HK-2 (cell line): Measurements from ENCODE around the gene LINGO3.

Source experiments
- DNase-seq: peaks from one replicate; pipeline ENCODE4 v3.0.0-alpha.2; 2018; ENCODE audit not compliant: unreplicated experiment

Gene LINGO3

DNA sequence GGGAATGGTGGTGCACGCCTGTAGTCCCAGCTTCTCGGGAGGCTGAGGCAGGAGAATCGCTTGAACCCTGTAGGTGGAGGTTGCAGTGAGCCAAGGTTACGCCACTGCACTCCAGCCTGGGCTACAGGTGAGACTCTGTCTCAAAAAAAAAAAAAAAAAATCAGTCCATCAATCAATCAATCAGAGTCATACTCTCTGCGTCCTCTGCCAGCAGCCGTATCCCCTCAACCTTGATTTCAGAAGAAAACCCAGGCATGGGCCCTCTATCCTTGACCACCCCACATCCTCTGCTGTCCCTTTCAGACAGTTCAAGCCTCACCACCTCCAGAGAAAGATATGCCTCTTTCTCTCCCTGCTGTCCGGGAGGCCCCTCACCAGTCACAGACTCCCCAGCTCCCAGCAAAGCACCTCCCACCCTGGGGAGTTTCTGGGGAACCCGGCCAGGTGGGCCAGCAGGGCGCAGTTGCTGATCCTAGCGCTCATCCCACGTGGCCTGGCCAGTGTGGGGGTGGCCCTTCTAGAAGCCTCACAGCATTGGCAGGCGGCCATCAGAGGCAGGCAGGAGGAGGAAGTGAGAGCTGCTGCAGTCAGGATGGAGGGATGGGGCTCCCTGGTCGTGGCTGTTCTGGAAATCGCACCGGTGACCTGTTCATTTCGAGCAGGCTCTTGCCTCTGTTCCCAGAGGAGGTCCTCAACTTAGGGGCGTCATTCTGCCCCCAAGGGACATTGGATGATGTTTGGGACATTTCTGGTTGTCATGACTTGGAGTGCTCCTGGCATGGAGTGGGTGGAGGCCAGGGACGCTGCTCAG lies 41.6 kb downstream of the LINGO3 start:
- no peak for DNase-seq

DNA sequence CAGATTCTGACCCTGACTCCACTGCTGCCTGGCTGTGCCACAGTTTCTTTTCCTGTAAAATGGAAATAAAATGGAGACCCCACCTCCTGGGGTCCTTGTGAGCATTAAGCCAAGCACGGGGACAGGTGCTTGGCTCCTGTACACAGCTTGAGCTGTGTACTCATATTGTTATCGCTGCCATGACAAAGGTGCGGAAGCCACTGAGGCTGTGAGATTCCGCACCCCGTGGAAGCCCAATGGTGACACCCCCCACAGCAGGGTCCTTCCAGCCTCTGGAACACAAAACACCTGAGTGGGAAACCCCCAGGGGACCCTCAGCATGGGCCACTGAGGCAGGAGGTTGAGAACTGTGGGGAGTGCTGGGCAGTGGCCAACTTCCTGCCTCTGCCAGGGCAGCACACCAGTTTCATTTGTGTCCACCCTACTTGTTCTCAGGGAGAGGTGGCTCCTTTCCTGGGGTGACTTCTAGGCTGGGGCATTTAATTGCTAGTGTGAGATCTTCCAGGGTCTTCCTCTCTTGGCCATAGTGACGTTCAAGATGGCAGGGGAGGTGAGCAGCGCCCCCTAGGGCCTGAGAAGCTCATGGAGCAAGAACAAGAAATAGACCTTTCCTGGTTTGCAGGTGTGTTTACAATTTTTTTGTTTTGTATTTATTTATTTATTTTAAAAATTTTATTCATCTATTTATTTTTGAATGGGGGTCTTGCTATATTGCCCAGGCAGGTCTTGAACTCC lies 46.3 kb downstream of the LINGO3 start:
- no peak for DNase-seq

DNA sequence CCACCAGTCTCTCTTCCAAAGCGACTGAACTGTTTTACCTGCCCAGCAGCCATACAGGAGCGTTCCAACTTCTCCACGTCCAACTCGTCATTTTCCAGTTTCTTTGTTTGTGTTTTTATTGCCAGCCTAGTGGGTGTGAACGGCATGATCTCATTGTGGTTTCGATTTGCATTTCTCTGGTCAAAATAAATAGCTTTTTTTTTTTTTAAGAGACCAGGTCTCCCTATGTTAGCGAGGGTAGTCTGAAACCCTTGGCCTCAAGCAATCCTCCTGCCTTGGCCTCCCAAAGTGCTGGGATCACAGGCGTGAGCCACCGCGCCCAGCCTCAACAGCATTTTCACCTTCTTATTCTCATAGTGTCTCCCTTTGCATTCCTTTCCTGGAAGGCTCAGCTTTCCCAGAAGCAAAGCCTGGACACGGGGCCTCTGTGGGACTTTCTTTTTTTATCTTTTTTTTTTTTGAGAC lies 47.6 kb downstream of the LINGO3 start:
- DNase-seq = no peak

DNA sequence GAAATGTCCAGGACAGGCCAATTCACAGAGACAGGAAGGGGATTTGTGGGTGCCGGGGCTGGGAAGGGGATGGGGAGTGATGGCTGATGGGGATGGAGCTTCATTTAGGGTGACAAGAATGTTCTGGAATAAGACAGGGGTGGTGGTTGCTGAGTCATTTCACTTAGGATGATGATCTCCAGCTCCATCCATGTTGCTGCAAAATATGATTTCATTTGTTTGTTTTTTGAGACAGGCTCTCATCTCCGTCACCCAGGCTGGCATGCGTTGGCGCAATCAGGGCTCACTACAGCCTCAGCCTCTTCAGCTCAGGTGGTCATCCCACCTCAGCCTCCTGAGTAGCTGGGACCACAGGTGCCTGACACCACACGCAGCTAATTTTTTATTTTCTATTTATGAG lies 48.6 kb downstream of the LINGO3 start:
- no peak for DNase-seq
